GM10266 (cell line): ENCODE measurements around the gene WNT5B.
"Not testable (repeated sequence)": the region's sequence is repeated elsewhere in the genome, so short reads cannot be mapped to it uniquely, and the experiment has no call there.

Experiments
- DNase-seq: peaks from one replicate; pipeline ENCODE4 v3.0.0; 2012; ENCODE audit errors: extremely low spot score
- CTCF ChIP-seq: IDR thresholded peaks from 2 replicates; pipeline ENCODE4 v1.5.1; 2012; ENCODE audit warnings: mild to moderate bottlenecking, low read depth; ENCODE audit not compliant: control insufficient read depth, insufficient read depth; ENCODE audit errors: missing control alignments

The WNT5B gene

GRCh38 chr12:1692895-1693610 is 64.0 kb downstream of the WNT5B start:
- TF ChIP-seq CTCF: no peak
- no peak for DNase-seq

GRCh38 chr12:1695097-1695496 is 66.1 kb downstream of the WNT5B start:
- not testable (repeated sequence) for DNase-seq

- no peak for TF ChIP-seq CTCF
- DNase-seq: no peak
Measured at GRCh38 chr12:1695886-1696670, 67.0 kb downstream of the WNT5B start.

- no peak for TF ChIP-seq CTCF
- DNase-seq: no peak
Measured at GRCh38 chr12:1696800-1697199, 67.8 kb downstream of the WNT5B start.
